ENCODE results near the gene GOSR1.
"Not testable (repeated sequence)": the region's sequence is repeated elsewhere in the genome, so short reads cannot be mapped to it uniquely, and the experiment has no call there.

The GOSR1 gene

GRCh38 chr17:30575648-30576325, 98.6 kb downstream of the GOSR1 start:
- DNase-seq (ENCODE audit: low read depth): not testable (repeated sequence)

DNA sequence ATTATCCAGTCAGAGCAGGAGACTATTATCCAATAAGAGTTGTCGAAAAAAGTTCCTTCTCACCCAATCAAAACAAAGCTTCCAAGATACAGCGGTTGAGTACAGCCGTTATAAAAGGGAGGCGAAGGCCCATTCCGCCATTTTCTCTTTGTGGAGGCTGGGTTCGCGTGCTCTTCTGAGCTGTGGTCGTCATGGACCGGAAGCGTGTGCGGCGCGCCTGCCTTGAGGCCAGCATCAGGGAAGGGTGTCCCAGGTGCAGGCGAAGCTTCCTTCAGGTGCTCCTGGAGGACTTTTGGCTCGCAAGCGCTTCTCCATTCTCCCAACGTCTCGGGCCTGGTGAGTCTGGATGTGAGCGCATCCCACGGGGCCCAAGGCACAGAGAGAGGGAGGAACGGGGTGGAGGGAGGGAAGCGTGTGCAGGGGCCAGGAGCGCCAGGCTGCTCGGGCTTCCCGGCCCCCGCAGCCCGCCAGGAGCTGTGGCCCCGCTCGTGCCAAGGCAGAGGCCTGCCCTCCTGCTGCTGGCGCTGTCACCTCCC, 99.2 kb downstream of the GOSR1 start:
- DNase-seq (ENCODE audit: low read depth): no peak

All from iris pigment epithelial cell (primary cell).